ENCODE data around the gene NEU1. TPM values are rescaled to one million over a fixed set of nuclear protein-coding genes. Genes with fewer than 3 reads are reported as not detected.
"Not testable (repeated sequence)": the region's sequence is repeated elsewhere in the genome, so short reads cannot be mapped to it uniquely, and the experiment has no call there.

Gene NEU1
- total RNA-seq, 2 donors from 2014 or later: 42.4 to 50.7 TPM

- TF ChIP-seq CTCF (conservative IDR thresholded peaks at IDR 0.05): no peak
- no peaks in the 10 kb centered on the region for H3K27me3 Mint-ChIP-seq (ENCODE audit: insufficient read depth)
- no peaks in the 10 kb centered on the region for H3K4me1 ChIP-seq (ENCODE audit: control insufficient read depth, insufficient read depth, low read length)
- no peaks in the 10 kb centered on the region for H3K27me3 ChIP-seq (ENCODE audit: control insufficient read depth, insufficient read depth, low read length, poor library complexity, severe bottlenecking)
- H3K9me3 ChIP-seq (ENCODE audit: control insufficient read depth, low read length): no peaks in the 10 kb centered on the region
- DNase-seq: no peak
- no peak overlapping the region for H3K27ac Mint-ChIP-seq
- no peak overlapping the region for H3K4me3 ChIP-seq (ENCODE audit: low read length)
- 92 to 95% methylated on average over 10 to 12 of the region's 12 CpGs for WGBS, 2 experiments (ENCODE audit: insufficient coverage in 1 of 2, insufficient read length in 1 of 2)
- H3K4me1 Mint-ChIP-seq: peaks cover 8% of the 10 kb centered on the region
- H3K9ac ChIP-seq (ENCODE audit: extremely low read depth, low read length, poor library complexity, severe bottlenecking): no peak overlapping the region
- peaks cover 3% of the 10 kb centered on the region for H3K9me3 Mint-ChIP-seq
- H3K36me3 ChIP-seq (ENCODE audit: control insufficient read depth, insufficient read depth, low read length): no peaks in the 10 kb centered on the region
- H3K36me3 Mint-ChIP-seq (ENCODE audit: low read depth): no peaks in the 10 kb centered on the region
- H3K4me3 Mint-ChIP-seq: no peak overlapping the region
- no peak overlapping the region for H3K27ac ChIP-seq (ENCODE audit: low read depth, low read length)
These were observed 51.0 kb downstream of the NEU1 start for GRCh38 chr6:31811645-31812044.

GRCh38 chr6:31808599-31808998 is 54.0 kb downstream of the NEU1 start:
- H3K9me3 ChIP-seq (ENCODE audit: control insufficient read depth, low read length): not testable (repeated sequence)

More at GRCh38 chr6:31808599-31808998, 54.0 kb downstream of the NEU1 start:
- H3K9ac ChIP-seq (ENCODE audit: extremely low read depth, low read length, poor library complexity, severe bottlenecking); H3K27ac ChIP-seq (ENCODE audit: low read depth, low read length); H3K4me1 ChIP-seq (ENCODE audit: control insufficient read depth, insufficient read depth, low read length); H3K27ac Mint-ChIP-seq; H3K27me3 ChIP-seq (ENCODE audit: control insufficient read depth, insufficient read depth, low read length, poor library complexity, severe bottlenecking); H3K36me3 Mint-ChIP-seq (ENCODE audit: low read depth); H3K4me3 ChIP-seq (ENCODE audit: low read length); H3K9me3 Mint-ChIP-seq; H3K36me3 ChIP-seq (ENCODE audit: control insufficient read depth, insufficient read depth, low read length); DNase-seq; H3K4me3 Mint-ChIP-seq; H3K27me3 Mint-ChIP-seq (ENCODE audit: insufficient read depth); H3K4me1 Mint-ChIP-seq: not testable (repeated sequence)
- WGBS, 2 experiments (ENCODE audit: insufficient coverage in 1 of 2, insufficient read length in 1 of 2): 93 to 100% methylated on average over 8 to 10 of the region's 10 CpGs

Other genes starting within 250 kb of the NEU1 start
- gene AIF1, start 247.6 kb downstream of the NEU1 start, total RNA-seq: 1 to 10 TPM in 1 of 2 donors, under 1 TPM in 1; 0.70 to 1.7 TPM
- 100 to 1,000 TPM; 329 to 330 TPM for gene PRRC2A, start 242.1 kb downstream of the NEU1 start, total RNA-seq
- 100 to 1,000 TPM; 413 to 428 TPM for gene BAG6, start 210.2 kb downstream of the NEU1 start, total RNA-seq
- 1 to 10 TPM; 1.6 to 3.2 TPM for gene APOM, start 206.9 kb downstream of the NEU1 start, total RNA-seq
- gene C6orf47, start 202.0 kb downstream of the NEU1 start, total RNA-seq: 10 to 100 TPM; 14.0 to 14.9 TPM
- 10 to 100 TPM; 16.1 to 21.3 TPM for gene GPANK1, start 197.8 kb downstream of the NEU1 start, total RNA-seq
- 100 to 1,000 TPM; 155 to 171 TPM for gene CSNK2B, start 196.7 kb downstream of the NEU1 start, total RNA-seq
- 10 to 100 TPM; 13.9 to 17.0 TPM for gene LY6G5B, start 192.8 kb downstream of the NEU1 start, total RNA-seq
- 1 to 10 TPM in 1 of 2 donors, under 1 TPM in 1; 0.93 to 2.0 TPM for gene LY6G5C, start 181.8 kb downstream of the NEU1 start, total RNA-seq
- 10 to 100 TPM; 38.3 to 59.5 TPM for gene ABHD16A, start 159.5 kb downstream of the NEU1 start, total RNA-seq
- gene LY6G6F, start 156.0 kb downstream of the NEU1 start, total RNA-seq: not detected
- gene LY6G6D, start 147.5 kb downstream of the NEU1 start, total RNA-seq: not detected
- under 1 TPM; 0.29 to 0.38 TPM for gene LY6G6C, start 141.1 kb downstream of the NEU1 start, total RNA-seq
- gene MPIG6B, start 139.4 kb downstream of the NEU1 start, total RNA-seq: not detected
- 100 to 1,000 TPM; 150 to 153 TPM for gene DDAH2, start 133.5 kb downstream of the NEU1 start, total RNA-seq
- gene CLIC1, start 126.3 kb downstream of the NEU1 start, total RNA-seq: 100 to 1,000 TPM; 289 to 380 TPM
- gene MSH5, start 122.8 kb downstream of the NEU1 start, total RNA-seq: 10 to 100 TPM; 35.7 to 57.2 TPM
- 1 to 10 TPM; 7.9 to 8.4 TPM for gene SAPCD1, start 100.2 kb downstream of the NEU1 start, total RNA-seq
- under 1 TPM; 0.64 to 0.95 TPM for gene VWA7, start 85.5 kb downstream of the NEU1 start, total RNA-seq
- 10 to 100 TPM; 81.4 to 83.1 TPM for gene VARS1, start 67.1 kb downstream of the NEU1 start, total RNA-seq
- 100 to 1,000 TPM; 106 to 119 TPM for gene LSM2, start 55.9 kb downstream of the NEU1 start, total RNA-seq
- 1 to 10 TPM; 1.2 to 1.5 TPM for gene HSPA1L, start 47.5 kb downstream of the NEU1 start, total RNA-seq
- gene HSPA1A, start 47.3 kb downstream of the NEU1 start, total RNA-seq: 10 to 100 TPM; 53.1 to 62.6 TPM
- gene HSPA1B, start 35.1 kb downstream of the NEU1 start, total RNA-seq: 10 to 100 TPM; 61.8 to 83.9 TPM
- gene SLC44A4, start 16.2 kb upstream of the NEU1 start, total RNA-seq: 1 to 10 TPM; 1.3 to 3.6 TPM
- gene EHMT2, start 34.9 kb upstream of the NEU1 start, total RNA-seq: 100 to 1,000 TPM; 113 to 121 TPM
- 10 to 100 TPM; 25.4 to 29.9 TPM for gene ZBTB12, start 39.3 kb upstream of the NEU1 start, total RNA-seq
- 1 to 10 TPM in 1 of 2 donors, under 1 TPM in 1; 0.29 to 1.0 TPM for gene C2, start 64.9 kb upstream of the NEU1 start, total RNA-seq
- under 1 TPM; 0.51 to 0.66 TPM for gene CFB, start 83.3 kb upstream of the NEU1 start, total RNA-seq
- gene NELFE, start 96.2 kb upstream of the NEU1 start, total RNA-seq: 100 to 1,000 TPM in 1 of 2 donors, 10 to 100 TPM in 1; 90.3 to 132 TPM
- gene SKIC2, start 96.4 kb upstream of the NEU1 start, total RNA-seq: 100 to 1,000 TPM in 1 of 2 donors, 10 to 100 TPM in 1; 95.8 to 103 TPM
- gene DXO, start 109.3 kb upstream of the NEU1 start, total RNA-seq: 10 to 100 TPM; 19.2 to 22.3 TPM
- 1 to 10 TPM; 4.5 to 6.2 TPM for gene C4A, start 119.2 kb upstream of the NEU1 start, total RNA-seq
- 1 to 10 TPM; 3.7 to 5.5 TPM for gene C4B, start 152.0 kb upstream of the NEU1 start, total RNA-seq
- gene CYP21A2, start 175.6 kb upstream of the NEU1 start, total RNA-seq: under 1 TPM in 1 of 2 donors, not detected in 1; 0.35 TPM
- 1 to 10 TPM; 4.0 to 9.3 TPM for gene TNXB, start 246.5 kb upstream of the NEU1 start, total RNA-seq